Karpas-422 (cell line): ENCODE results near the gene CYP4A22. TPM values are rescaled to one million over a fixed set of nuclear protein-coding genes. Genes with fewer than 3 reads are reported as not detected.
"Not testable (repeated sequence)": the region's sequence is repeated elsewhere in the genome, so short reads cannot be mapped to it uniquely, and the experiment has no call there.

Experiments used
- DNase-seq: peaks from one replicate; pipeline ENCODE4 v3.0.0-alpha.2; 2015
- H2AFZ ChIP-seq: fragments of 200-600 bp; sonication (generic); 2 replicates; pipeline ENCODE4 v1.6.1; 2014; ENCODE audit warnings: antibody characterized with exemption, low read length, mixed read lengths
- H3K27ac ChIP-seq: fragments of 200-600 bp; sonication (generic); 2 replicates; pipeline ENCODE4 v1.5.1; 2014; ENCODE audit warnings: mild to moderate bottlenecking, low read length, moderate library complexity
- H3K27me3 ChIP-seq: fragments of 200-600 bp; sonication (generic); 2 replicates; pipeline ENCODE4 v1.6.1; 2014; ENCODE audit warnings: low read length, mixed read lengths
- H3K36me3 ChIP-seq: fragments of 200-600 bp; sonication (generic); 2 replicates; pipeline ENCODE4 v1.6.1; 2014; ENCODE audit warnings: low read length, mixed read lengths; ENCODE audit not compliant: insufficient read depth
- H3K4me1 ChIP-seq: fragments of 200-600 bp; sonication (generic); 2 replicates; pipeline ENCODE4 v1.6.1; 2014; ENCODE audit warnings: mild to moderate bottlenecking, low read length, mixed read lengths
- H3K4me2 ChIP-seq: fragments of 200-600 bp; sonication (generic); 2 replicates; pipeline ENCODE4 v1.6.1; 2014; ENCODE audit warnings: low read length, low read depth, mild to moderate bottlenecking; ENCODE audit not compliant: poor library complexity, severe bottlenecking
- H3K4me3 ChIP-seq: fragments of 200-600 bp; sonication (generic); 2 replicates; pipeline ENCODE4 v1.5.1; 2014; ENCODE audit warnings: mild to moderate bottlenecking, antibody characterized with exemption, low read length, mixed read lengths
- H3K79me2 ChIP-seq: fragments of 200-600 bp; sonication (generic); 2 replicates; pipeline ENCODE4 v1.6.1; 2014; ENCODE audit warnings: mild to moderate bottlenecking, low read length, mixed read lengths
- H3K9ac ChIP-seq: fragments of 200-600 bp; sonication (generic); 2 replicates; pipeline ENCODE4 v1.6.0; 2014; ENCODE audit warnings: low read length
- H3K9me2 ChIP-seq: fragments of 200-600 bp; sonication (generic), shearing (Covaris generic); replicated peaks from 2 replicates; pipeline ENCODE4 v1.6.0; 2014; ENCODE audit warnings: mild to moderate bottlenecking, low read length, moderate library complexity; ENCODE audit not compliant: insufficient read depth
- H3K9me3 ChIP-seq: fragments of 300-700, 200-600 bp; sonication (generic); 2 replicates; pipeline ENCODE4 v1.6.1; 2014; ENCODE audit warnings: low read length, mixed read lengths
- H4K20me1 ChIP-seq: fragments of 200-600 bp; sonication (generic); 2 replicates; pipeline ENCODE4 v1.6.1; 2014; ENCODE audit warnings: mild to moderate bottlenecking, antibody characterized with exemption, low read length, low read depth; ENCODE audit not compliant: insufficient read depth
- total RNA-seq: library from RNA; depleted of rRNA; stranded (reverse); fragments of >200 nt; shearing (Covaris generic); gene quantifications from 2 replicates; pipeline ENCODE4 v1.2.3, GENCODE V29; 2014; ENCODE audit warnings: low replicate concordance; rRNA removed

Gene CYP4A22
- total RNA-seq, result not detected in 2 replicates

- Histone ChIP-seq H3K4me2 (no peak within 1 kb of the TSS), H4K20me1 (no peaks in the 10 kb centered on the region), H3K4me1 (no peaks in the 10 kb centered on the region), H2AFZ (no peak within 1 kb of the TSS), H3K9me3 (no peaks in the 10 kb centered on the region), H3K9me2 (no peaks in the 10 kb centered on the region), H3K4me3 (no peak within 1 kb of the TSS), H3K27me3 (no peaks in the 10 kb centered on the region), H3K27ac (no peak within 1 kb of the TSS), H3K36me3 (no peaks in the 10 kb centered on the region), H3K9ac (no peak within 1 kb of the TSS), H3K79me2 (no peaks in the 10 kb centered on the region)
- no peak for DNase-seq
These were observed at the start of gene CYP4A22 for GRCh38 chr1:47137198-47137597. CYP4A22 (plus strand) TSS chr1:47137441; CDS start chr1:47137486, 45 bp downstream.

- not testable (repeated sequence) for H3K79me2 ChIP-seq, H3K36me3 ChIP-seq, H4K20me1 ChIP-seq, H3K4me2 ChIP-seq, H3K9me3 ChIP-seq, H3K27me3 ChIP-seq, H2AFZ ChIP-seq, H3K9me2 ChIP-seq, H3K27ac ChIP-seq, H3K4me1 ChIP-seq, H3K9ac ChIP-seq, H3K4me3 ChIP-seq
- DNase-seq, result peak; percentile 73
These were observed 47.9 kb upstream of the CYP4A22 start for GRCh38 chr1:47089356-47089755.

GRCh38 chr1:47091476-47091875 is 45.8 kb upstream of the CYP4A22 start:
- H3K9me2 ChIP-seq, H3K4me1 ChIP-seq, H3K9me3 ChIP-seq, H3K27ac ChIP-seq, DNase-seq, H3K9ac ChIP-seq, H3K79me2 ChIP-seq, H2AFZ ChIP-seq, H3K27me3 ChIP-seq, H4K20me1 ChIP-seq, H3K36me3 ChIP-seq, H3K4me3 ChIP-seq, H3K4me2 ChIP-seq: not testable (repeated sequence)

GRCh38 chr1:47104816-47105215 is 32.4 kb upstream of the CYP4A22 start:
- Histone ChIP-seq H3K4me2 (no peak overlapping the region), H3K9me2 (no peaks in the 10 kb centered on the region), H3K4me1 (no peaks in the 10 kb centered on the region), H3K27ac (no peak overlapping the region), H3K27me3 (no peaks in the 10 kb centered on the region), H3K79me2 (no peaks in the 10 kb centered on the region), H3K9ac (no peak overlapping the region), H3K9me3 (peaks cover 9% of the 10 kb centered on the region), H3K36me3 (no peaks in the 10 kb centered on the region), H3K4me3 (no peak overlapping the region), H2AFZ (no peak overlapping the region), H4K20me1 (no peaks in the 10 kb centered on the region)
- no peak for DNase-seq

GRCh38 chr1:47106792-47107191 is 30.4 kb upstream of the CYP4A22 start:
- no peak overlapping the region for H3K4me2 ChIP-seq
- no peaks in the 10 kb centered on the region for H3K36me3 ChIP-seq
- no peak overlapping the region for H3K9ac ChIP-seq
- no peaks in the 10 kb centered on the region for H3K79me2 ChIP-seq
- no peak overlapping the region for H3K4me3 ChIP-seq
- H3K9me2 ChIP-seq, result no peaks in the 10 kb centered on the region
- no peaks in the 10 kb centered on the region for H3K27me3 ChIP-seq
- H3K27ac ChIP-seq, result no peak overlapping the region
- peaks cover 9% of the 10 kb centered on the region for H3K9me3 ChIP-seq
- no peaks in the 10 kb centered on the region for H3K4me1 ChIP-seq
- no peaks in the 10 kb centered on the region for H4K20me1 ChIP-seq
- no peak overlapping the region for H2AFZ ChIP-seq
- DNase-seq, result no peak

- not testable (repeated sequence) for H3K36me3 ChIP-seq, H3K9ac ChIP-seq, H3K4me2 ChIP-seq, H4K20me1 ChIP-seq, H3K79me2 ChIP-seq, H3K27ac ChIP-seq, DNase-seq, H3K4me3 ChIP-seq, H3K27me3 ChIP-seq, H2AFZ ChIP-seq, H3K9me3 ChIP-seq, H3K4me1 ChIP-seq, H3K9me2 ChIP-seq
These were observed 29.2 kb upstream of the CYP4A22 start for GRCh38 chr1:47107851-47108574.

GRCh38 chr1:47109482-47109881 is 27.8 kb upstream of the CYP4A22 start:
- H3K27ac ChIP-seq, H3K9me3 ChIP-seq, H4K20me1 ChIP-seq, H3K9me2 ChIP-seq, H3K79me2 ChIP-seq, DNase-seq, H3K4me1 ChIP-seq, H2AFZ ChIP-seq, H3K4me2 ChIP-seq, H3K36me3 ChIP-seq, H3K9ac ChIP-seq, H3K4me3 ChIP-seq, H3K27me3 ChIP-seq: not testable (repeated sequence)

- H3K27me3 ChIP-seq, result no peaks in the 10 kb centered on the region
- H4K20me1 ChIP-seq, result no peaks in the 10 kb centered on the region
- no peak overlapping the region for H3K27ac ChIP-seq
- no peaks in the 10 kb centered on the region for H3K9me2 ChIP-seq
- no peaks in the 10 kb centered on the region for H3K4me1 ChIP-seq
- no peak overlapping the region for H2AFZ ChIP-seq
- H3K36me3 ChIP-seq, result no peaks in the 10 kb centered on the region
- DNase-seq, result no peak
- H3K4me2 ChIP-seq, result no peak overlapping the region
- H3K4me3 ChIP-seq, result no peak overlapping the region
- H3K9me3 ChIP-seq, result no peaks in the 10 kb centered on the region
- no peaks in the 10 kb centered on the region for H3K79me2 ChIP-seq
- H3K9ac ChIP-seq, result no peak overlapping the region
These were observed 24.1 kb upstream of the CYP4A22 start for GRCh38 chr1:47113178-47113577.
